Tibial artery (tissue), 4 donors: ENCODE measurements around the gene SMAD2.

Source experiments
- DNase-seq, 2 donors: peaks; one replicate each; pipeline ENCODE4 v3.0.0-alpha.2; 2019
- H3K27ac ChIP-seq, 2 donors: fragments of 200-600 bp; sonication (generic) in 1 of 2; 1 replicate in 1 of 2; 2 replicates in 1 of 2; pipeline ENCODE4 v1.5.1; 2018 to 2019; ENCODE audit warnings: mild to moderate bottlenecking in 1 of 2
- H3K27me3 ChIP-seq, 2 donors: fragments of 200-600 bp; sonication (generic) in 1 of 2; one replicate each; pipeline versions ENCODE4 v1.5.1 to v1.6.0; 2016 to 2019
- H3K36me3 ChIP-seq, 3 donors: fragments of 200-600 bp; sonication (generic) in 2 of 3; one replicate each; pipeline ENCODE4 v1.5.1; 2016 to 2019; ENCODE audit warnings: mild to moderate bottlenecking in 2 of 3
- H3K4me1 ChIP-seq, 4 donors: fragments of 200-600 bp; sonication (generic) in 2 of 4; 1 replicate in 3 of 4; 2 replicates in 1 of 4; pipeline ENCODE4 v1.5.1; 2016 to 2019
- H3K4me3 ChIP-seq, 2 donors: fragments of 200-600 bp; sonication (generic) in 1 of 2; 1 replicate in 1 of 2; 2 replicates in 1 of 2; pipeline ENCODE4 v1.5.1; 2018 to 2019; ENCODE audit warnings: mild to moderate bottlenecking in 2 of 2
- H3K9me3 ChIP-seq, 3 donors: fragments of 200-600 bp; sonication (generic) in 1 of 3; one replicate each; pipeline ENCODE4 v1.5.1; 2016 to 2019
- CTCF ChIP-seq, 2 experiments: fragments of 200-600 bp in 1 of 2; fragments of 450-650 bp in 1 of 2; IDR thresholded peaks; one replicate each; pipeline ENCODE4 v1.5.1; 2017 to 2019; ENCODE audit warnings: antibody characterized with exemption in 2 of 2, mild to moderate bottlenecking in 1 of 2, moderate library complexity in 1 of 2
- intact Hi-C: fragments of 100-400 bp; cut with DNase I; formaldehyde crosslinking; loops from one replicate; pipeline ENCODE4 v1.15.0; 2023; ENCODE audit warnings: low total_unique reads

Gene SMAD2

GRCh38 chr18:47817017-47817794 is 113.3 kb downstream of the SMAD2 start:
- no peak for DNase-seq

GRCh38 chr18:47815486-47816270 is 114.8 kb downstream of the SMAD2 start:
- Histone ChIP-seq H3K9me3 (no peaks in the 10 kb centered on the region), H3K4me3 (no peak overlapping the region), H3K27me3 (no peaks in the 10 kb centered on the region), H3K27ac (no peak overlapping the region), H3K36me3 (no peaks in the 10 kb centered on the region), H3K4me1 (peaks cover 0 to 16% (median 4%) of the 10 kb centered on the region in 4 donors)
- DNase-seq = no peak
- intact Hi-C loops = no loop called here
- no peak for TF ChIP-seq CTCF (IDR thresholded peaks at IDR 0.05)

More at GRCh38 chr18:47817017-47817794, 113.3 kb downstream of the SMAD2 start:
- intact Hi-C loops = no loop called here
- no peak for TF ChIP-seq CTCF (IDR thresholded peaks at IDR 0.05)
- Histone ChIP-seq H3K9me3 (no peaks in the 10 kb centered on the region), H3K4me1 (peaks cover 0 to 16% (median 4%) of the 10 kb centered on the region in 4 donors), H3K36me3 (no peaks in the 10 kb centered on the region), H3K4me3 (peak overlapping the region; percentile 27 to 29), H3K27ac (peak overlapping the region; percentile 35 to 62), H3K27me3 (no peaks in the 10 kb centered on the region)

- no peak overlapping the region for H3K4me3 ChIP-seq
- H3K4me1 ChIP-seq = no peaks in the 10 kb centered on the region
- no peak for TF ChIP-seq CTCF (IDR thresholded peaks at IDR 0.05)
- no peak for DNase-seq
- intact Hi-C loops = no loop called here
- H3K27me3 ChIP-seq = no peaks in the 10 kb centered on the region
- H3K36me3 ChIP-seq = no peaks in the 10 kb centered on the region
- H3K27ac ChIP-seq = no peak overlapping the region
- H3K9me3 ChIP-seq = peaks cover 0 to 4% (median 0%) of the 10 kb centered on the region in 3 donors
Observed at GRCh38 chr18:47809420-47809819, 121.0 kb downstream of the SMAD2 start.

GRCh38 chr18:47802802-47803201 is 127.7 kb downstream of the SMAD2 start:
- DNase-seq = no peak
- intact Hi-C loops = no loop called here
- no peaks in the 10 kb centered on the region for H3K27me3 ChIP-seq

GRCh38 chr18:47801817-47802216 is 128.6 kb downstream of the SMAD2 start:
- Histone ChIP-seq H3K4me3 (no peak overlapping the region), H3K27ac (no peak overlapping the region), H3K27me3 (no peaks in the 10 kb centered on the region), H3K4me1 (no peaks in the 10 kb centered on the region), H3K9me3 (peaks cover 0 to 4% (median 0%) of the 10 kb centered on the region in 3 donors), H3K36me3 (no peaks in the 10 kb centered on the region)
- no peak for DNase-seq
- no peak for TF ChIP-seq CTCF (IDR thresholded peaks at IDR 0.05)
- intact Hi-C loops = no loop called here

More at GRCh38 chr18:47802802-47803201, 127.7 kb downstream of the SMAD2 start:
- no peaks in the 10 kb centered on the region for H3K36me3 ChIP-seq
- no peak overlapping the region for H3K27ac ChIP-seq
- no peaks in the 10 kb centered on the region for H3K4me1 ChIP-seq
- peaks cover 0 to 4% (median 0%) of the 10 kb centered on the region in 3 donors for H3K9me3 ChIP-seq
- no peak overlapping the region for H3K4me3 ChIP-seq
- no peak for TF ChIP-seq CTCF (IDR thresholded peaks at IDR 0.05)
